ENCODE measurements around the gene RASSF4. TPM values are rescaled to one million over a fixed set of nuclear protein-coding genes. Genes with fewer than 3 reads are reported as not detected.

Gene RASSF4
- total and polyA plus RNA-seq, 12 donors: 41.2 to 120 (median 79.9) TPM

- Histone ChIP-seq H3K27me3 (no peaks in the 10 kb centered on the region), H3K27ac (peak overlapping the region in 1 of 10 donors; percentile 99), H3K9me3 (peaks cover 0 to 9% (median 0%) of the 10 kb centered on the region in 11 donors), H3K36me3 (peaks cover 0 to 29% (median 15%) of the 10 kb centered on the region in 9 donors), H3K4me1 (peaks cover 1 to 70% (median 54%) of the 10 kb centered on the region in 9 donors), H3K4me3 (no peak overlapping the region)
- WGBS, 2 donors: 92 to 94% methylated on average over 10 of the region's 10 CpGs
- intact Hi-C loops (cut with DNase I): loop anchor here in 2 of 10 donors (10.0 kb wide), 2 partner anchors 69 to 231 kb away; no protein-coding TSS in a partner anchor
- DNase-seq (no peak), ATAC-seq (no peak)
- TF ChIP-seq, protein P1, sequence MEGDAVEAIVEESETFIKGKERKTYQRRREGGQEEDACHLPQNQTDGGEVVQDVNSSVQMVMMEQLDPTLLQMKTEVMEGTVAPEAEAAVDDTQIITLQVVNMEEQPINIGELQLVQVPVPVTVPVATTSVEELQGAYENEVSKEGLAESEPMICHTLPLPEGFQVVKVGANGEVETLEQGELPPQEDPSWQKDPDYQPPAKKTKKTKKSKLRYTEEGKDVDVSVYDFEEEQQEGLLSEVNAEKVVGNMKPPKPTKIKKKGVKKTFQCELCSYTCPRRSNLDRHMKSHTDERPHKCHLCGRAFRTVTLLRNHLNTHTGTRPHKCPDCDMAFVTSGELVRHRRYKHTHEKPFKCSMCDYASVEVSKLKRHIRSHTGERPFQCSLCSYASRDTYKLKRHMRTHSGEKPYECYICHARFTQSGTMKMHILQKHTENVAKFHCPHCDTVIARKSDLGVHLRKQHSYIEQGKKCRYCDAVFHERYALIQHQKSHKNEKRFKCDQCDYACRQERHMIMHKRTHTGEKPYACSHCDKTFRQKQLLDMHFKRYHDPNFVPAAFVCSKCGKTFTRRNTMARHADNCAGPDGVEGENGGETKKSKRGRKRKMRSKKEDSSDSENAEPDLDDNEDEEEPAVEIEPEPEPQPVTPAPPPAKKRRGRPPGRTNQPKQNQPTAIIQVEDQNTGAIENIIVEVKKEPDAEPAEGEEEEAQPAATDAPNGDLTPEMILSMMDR (IDR thresholded peaks at IDR 0.05): no peak
Observed at GRCh38 chr10:45003432-45004000, 43.9 kb downstream of the RASSF4 start.

- TF ChIP-seq, protein P1 (IDR thresholded peaks at IDR 0.05): no peak
- intact Hi-C loops (cut with DNase I): loop anchor here in 2 of 10 donors (10.0 kb wide), 2 partner anchors 70 to 230 kb away; no protein-coding TSS in a partner anchor
- no peak for ATAC-seq
Observed at GRCh38 chr10:45004661-45005060, 45.1 kb downstream of the RASSF4 start.

GRCh38 chr10:45005284-45005683, 45.7 kb downstream of the RASSF4 start:
- TF ChIP-seq, protein P1 (IDR thresholded peaks at IDR 0.05): no peak
- Histone ChIP-seq H3K27me3 (no peaks in the 10 kb centered on the region), H3K36me3 (peaks cover 0 to 29% (median 15%) of the 10 kb centered on the region in 9 donors), H3K4me3 (no peak overlapping the region), H3K27ac (no peak overlapping the region), H3K4me1 (peaks cover 0 to 53% (median 43%) of the 10 kb centered on the region in 9 donors), H3K9me3 (peaks cover 0 to 9% (median 0%) of the 10 kb centered on the region in 11 donors)
- DNase-seq: no peak
- no peak for ATAC-seq
- 93 to 100% methylated on average over 1 of the region's 1 CpG for WGBS, 2 donors
- intact Hi-C loops (cut with DNase I): loop anchor here in 2 of 10 donors (10.0 kb wide), 2 partner anchors 70 to 230 kb away; no protein-coding TSS in a partner anchor

More at GRCh38 chr10:45004661-45005060, 45.1 kb downstream of the RASSF4 start:
- Histone ChIP-seq H3K4me3 (no peak overlapping the region), H3K4me1 (peaks cover 0 to 59% (median 50%) of the 10 kb centered on the region in 9 donors), H3K36me3 (peaks cover 0 to 29% (median 15%) of the 10 kb centered on the region in 9 donors), H3K27me3 (no peaks in the 10 kb centered on the region), H3K27ac (no peak overlapping the region), H3K9me3 (peaks cover 0 to 9% (median 0%) of the 10 kb centered on the region in 11 donors)
- 43 to 51% methylated on average over 3 of the region's 3 CpGs for WGBS, 2 donors
- no peak for DNase-seq

DNA sequence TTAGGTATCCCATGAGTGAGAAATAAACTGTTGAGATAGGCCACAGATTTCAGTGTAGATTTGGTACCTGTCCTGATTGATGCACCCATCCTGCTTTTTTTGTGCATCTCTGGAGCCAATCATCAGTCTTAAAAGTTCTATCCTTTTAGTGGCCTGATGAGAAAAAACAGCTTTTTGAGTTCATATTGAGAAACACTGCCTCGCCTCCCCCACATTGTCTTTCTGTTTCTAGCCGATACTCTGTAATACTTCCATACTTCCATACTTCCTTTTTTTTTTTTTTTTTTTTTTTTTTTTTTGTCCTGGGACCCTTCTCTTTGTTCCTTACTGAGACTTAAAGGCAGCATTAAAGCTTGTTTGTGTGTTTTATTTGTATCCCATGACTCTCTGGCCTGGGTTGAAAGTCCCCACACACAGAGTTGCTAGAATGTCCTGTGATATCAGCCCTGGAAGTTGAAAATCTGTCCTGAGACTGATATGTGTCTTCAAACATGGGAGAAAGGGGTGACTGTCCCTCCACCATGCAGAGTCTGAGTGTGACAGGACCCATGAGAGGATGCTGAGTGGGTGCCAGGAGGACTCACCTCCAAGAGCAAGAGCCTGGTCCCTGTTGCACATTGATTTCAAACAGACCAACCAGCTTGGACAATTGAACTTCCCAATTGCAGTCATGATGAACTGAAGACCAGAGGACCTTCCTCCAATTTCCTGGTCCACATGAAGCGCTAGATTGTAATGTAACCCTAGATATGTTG, 46.9 kb downstream of the RASSF4 start:
- Histone ChIP-seq H3K4me3 (no peak overlapping the region), H3K9me3 (peaks cover 0 to 9% (median 0%) of the 10 kb centered on the region in 11 donors), H3K27me3 (no peaks in the 10 kb centered on the region), H3K4me1 (peaks cover 0 to 47% (median 38%) of the 10 kb centered on the region in 9 donors), H3K27ac (peak overlapping the region in 1 of 10 donors; percentile 2), H3K36me3 (peaks cover 0 to 29% (median 15%) of the 10 kb centered on the region in 9 donors)
- ATAC-seq (no peak), DNase-seq (no peak)
- 91 to 92% methylated on average over 3 of the region's 3 CpGs for WGBS, 2 donors
- TF ChIP-seq, protein P1 (IDR thresholded peaks at IDR 0.05): no peak
- intact Hi-C loops (cut with DNase I): loop anchor here in 2 of 10 donors (10.0 kb wide), 2 partner anchors 72 to 228 kb away; no protein-coding TSS in a partner anchor

Measured in heart right ventricle (tissue), 16 donors.